RWPE2 (cell line): Measurements from ENCODE around the gene CD40.
A peak's percentile ranks its signal among the peaks of the same experiment; 100 is the strongest.

Source experiments
- ATAC-seq: fragments of 200-7000 bp; cut with Tn5 transposase; 3 replicates; pipeline ENCODE4 v1.9.1; 2021; ENCODE audit warnings: low read depth
- DNase-seq: peaks from one replicate; pipeline ENCODE4 v3.0.0-alpha.2; 2020; ENCODE audit warnings: low spot score
- H3K27ac ChIP-seq: fragments of 450-650 bp; 2 replicates; pipeline ENCODE4 v1.5.1; 2017; ENCODE audit warnings: mild to moderate bottlenecking; ENCODE audit not compliant: poor library complexity, severe bottlenecking
- H3K27me3 ChIP-seq: fragments of 250-450 bp; sonication (Bioruptor Pico); 2 replicates; pipeline ENCODE4 v1.5.1; 2021; ENCODE audit warnings: mild to moderate bottlenecking, moderate library complexity; ENCODE audit not compliant: insufficient read depth, poor library complexity, severe bottlenecking
- H3K36me3 ChIP-seq: fragments of 250-450 bp; sonication (Bioruptor Pico); 2 replicates; pipeline ENCODE4 v1.5.1; 2020; ENCODE audit warnings: low read depth, mild to moderate bottlenecking, moderate library complexity
- H3K4me1 ChIP-seq: fragments of 250-450 bp; sonication (Bioruptor Pico); 2 replicates; pipeline ENCODE4 v1.5.1; 2021; ENCODE audit warnings: mild to moderate bottlenecking, moderate library complexity; ENCODE audit not compliant: insufficient read depth, poor library complexity, severe bottlenecking
- H3K4me3 ChIP-seq: fragments of 250-450 bp; sonication (Bioruptor Pico); 2 replicates; pipeline ENCODE4 v1.5.1; 2021; ENCODE audit warnings: mild to moderate bottlenecking, moderate library complexity; ENCODE audit not compliant: severe bottlenecking
- H3K9me3 ChIP-seq: fragments of 250-450 bp; sonication (Bioruptor Pico); 2 replicates; pipeline ENCODE4 v1.5.1; 2021; ENCODE audit warnings: mild to moderate bottlenecking, moderate library complexity; ENCODE audit not compliant: severe bottlenecking
- CTCF ChIP-seq: fragments of 450-650 bp; IDR thresholded peaks from one replicate; pipeline ENCODE4 v1.5.1; 2017; ENCODE audit warnings: mild to moderate bottlenecking, moderate library complexity; ENCODE audit not compliant: poor library complexity, severe bottlenecking

CD40 gene

DNA sequence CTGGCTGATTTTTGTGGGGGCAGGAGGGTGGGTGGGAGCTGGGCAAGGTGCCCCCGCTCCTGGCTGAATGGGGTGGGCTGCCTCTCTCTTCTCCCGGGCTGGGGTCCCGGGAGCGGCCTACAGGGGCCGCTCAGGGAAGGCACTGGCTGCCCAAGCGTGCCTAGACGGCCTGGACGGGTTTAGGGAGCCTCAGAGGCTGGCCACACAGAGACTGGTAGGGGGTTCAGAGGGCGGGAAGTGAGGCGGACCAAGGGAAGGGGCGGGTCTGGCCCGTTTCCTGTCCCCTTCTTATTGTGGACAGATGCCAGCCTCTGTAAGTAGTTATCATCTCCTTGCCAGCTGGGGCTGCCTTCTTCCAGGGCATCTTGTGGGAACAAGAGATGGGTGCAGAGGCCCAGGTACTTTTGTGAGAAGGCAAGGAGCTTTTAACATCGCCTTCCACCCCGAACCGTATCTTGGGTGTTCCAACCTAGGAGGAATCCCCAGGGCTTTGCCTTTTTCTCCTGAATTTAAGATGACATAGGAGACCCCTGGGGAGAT lies 437 bp downstream of the CD40 start:
- peak; percentile 70 for ATAC-seq
- peak; percentile 88 for DNase-seq
- H3K27ac ChIP-seq, result peak overlapping the region; percentile 40
- H3K9me3 ChIP-seq, result no peaks in the 10 kb centered on the region
- peaks cover 23% of the 10 kb centered on the region for H3K36me3 ChIP-seq
- peaks cover 20% of the 10 kb centered on the region for H3K4me1 ChIP-seq
- TF ChIP-seq CTCF, result no peak
- no peaks in the 10 kb centered on the region for H3K27me3 ChIP-seq
- peak overlapping the region; percentile 42 for H3K4me3 ChIP-seq

- ATAC-seq (no peak), DNase-seq (peak; percentile 68)
- Histone ChIP-seq H3K4me3 (peak overlapping the region; percentile 42), H3K4me1 (peaks cover 20% of the 10 kb centered on the region), H3K27ac (peak overlapping the region; percentile 40), H3K9me3 (no peaks in the 10 kb centered on the region), H3K27me3 (no peaks in the 10 kb centered on the region), H3K36me3 (peaks cover 29% of the 10 kb centered on the region)
- no peak for TF ChIP-seq CTCF
These were observed 973 bp downstream of the CD40 start for GRCh38 chr20:46119028-46119546.

GRCh38 chr20:46119547-46119946 lies 1.4 kb downstream of the CD40 start:
- Histone ChIP-seq H3K4me1 (peaks cover 20% of the 10 kb centered on the region), H3K4me3 (no peak overlapping the region)

DNA sequence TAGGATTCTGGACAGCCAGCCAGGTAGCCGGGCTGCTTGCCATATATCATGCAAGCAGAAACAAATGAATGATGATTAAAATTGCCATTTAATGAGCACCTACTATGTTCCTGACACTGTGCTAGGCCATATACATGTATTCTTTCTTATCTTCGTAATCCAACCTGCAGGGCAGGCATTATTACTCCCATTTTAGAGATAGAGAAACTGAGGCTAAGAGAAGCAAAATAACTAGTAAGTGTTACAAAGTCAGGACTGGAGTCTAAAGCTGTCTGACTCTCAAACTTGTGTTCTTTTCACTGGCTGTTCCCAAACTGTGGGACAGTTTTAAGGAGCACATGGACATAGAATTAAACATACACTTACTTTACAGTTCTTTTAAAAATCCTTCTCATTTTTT lies 2.0 kb downstream of the CD40 start:
- H3K36me3 ChIP-seq, result peaks cover 37% of the 10 kb centered on the region
- ATAC-seq, result no peak

More at GRCh38 chr20:46119547-46119946, 1.4 kb downstream of the CD40 start:
- TF ChIP-seq CTCF, result no peak
- Histone ChIP-seq H3K27me3 (no peaks in the 10 kb centered on the region), H3K9me3 (no peaks in the 10 kb centered on the region), H3K36me3 (peaks cover 32% of the 10 kb centered on the region), H3K27ac (no peak overlapping the region)
- DNase-seq, result no peak
- no peak for ATAC-seq

More for the DNA sequence above, 2.0 kb downstream of the CD40 start:
- Histone ChIP-seq H3K27me3 (no peaks in the 10 kb centered on the region), H3K9me3 (no peaks in the 10 kb centered on the region), H3K27ac (no peak overlapping the region), H3K4me3 (no peak overlapping the region), H3K4me1 (peaks cover 20% of the 10 kb centered on the region)
- DNase-seq, result no peak
- no peak for TF ChIP-seq CTCF
